H1 (cell line): ENCODE results near the gene CNGA4. TPM values are rescaled to one million over a fixed set of nuclear protein-coding genes. Genes with fewer than 3 reads are reported as not detected.

Experiments used
- ASH2L ChIP-seq: fragments of 200-600, 300-600 bp; sonication (generic); IDR thresholded peaks from one replicate; pipeline ENCODE4 v1.7.1; 2017; ENCODE audit warnings: low read length
- BACH1 ChIP-seq: IDR thresholded peaks from 2 replicates; pipeline ENCODE4 v1.6.1; 2012; ENCODE audit warnings: low read length, improper control_type of control experiment
- SIX5 ChIP-seq: IDR thresholded peaks from 2 replicates; pipeline ENCODE4 v1.6.1; 2011; ENCODE audit warnings: mild to moderate bottlenecking, low read depth, low read length
- SP1 ChIP-seq: IDR thresholded peaks from 2 replicates; pipeline ENCODE4 v1.6.1; 2011; ENCODE audit warnings: low read depth, low read length
- polyA plus RNA-seq, 7 experiments: library from polyadenylated mRNA; depleted of rRNA in 3 of 7; stranded (reverse) in 5 of 7; unstranded in 2 of 7; fragments of >200 nt in 5 of 7; fragments of 200-250 nt in 2 of 7; gene quantifications; 1 replicate in 5 of 7; 2 replicates in 1 of 7; 4 replicates in 1 of 7; pipeline versions ENCODE4 v1.2.1 to v1.2.3, GENCODE V29; 2011 to 2013; ENCODE audit warnings: missing spikeins in 2 of 7, mixed read lengths in 2 of 7
- total RNA-seq: library from RNA; stranded (reverse); fragmentation: NEBNext Ultra II Directional; extraction: Animal tissue kit (Norgen Biotek cat#: 25700); gene quantifications from 2 replicates; pipeline ENCODE4 v1.2.1, GENCODE V29; 2021

CNGA4 gene
- total and polyA plus RNA-seq, 2 of the 8 experiments (the other 6 are each of a cell fraction or from before 2014, with no cell fraction given): 0.29 TPM; not detected in 1

GRCh38 chr11:6253197-6253596, 14.3 kb downstream of the CNGA4 start (continued):
- TF ChIP-seq ASH2L (no peak), SP1 (no peak), SIX5 (no peak), BACH1 (no peak)
